NCI-H226 (cell line): ENCODE results near the gene EXOSC10.
A peak's percentile ranks its signal among the peaks of the same experiment; 100 is the strongest.

Source experiments
- DNase-seq: peaks from one replicate; pipeline ENCODE4 v3.0.0-alpha.2; 2015

The EXOSC10 gene

DNA sequence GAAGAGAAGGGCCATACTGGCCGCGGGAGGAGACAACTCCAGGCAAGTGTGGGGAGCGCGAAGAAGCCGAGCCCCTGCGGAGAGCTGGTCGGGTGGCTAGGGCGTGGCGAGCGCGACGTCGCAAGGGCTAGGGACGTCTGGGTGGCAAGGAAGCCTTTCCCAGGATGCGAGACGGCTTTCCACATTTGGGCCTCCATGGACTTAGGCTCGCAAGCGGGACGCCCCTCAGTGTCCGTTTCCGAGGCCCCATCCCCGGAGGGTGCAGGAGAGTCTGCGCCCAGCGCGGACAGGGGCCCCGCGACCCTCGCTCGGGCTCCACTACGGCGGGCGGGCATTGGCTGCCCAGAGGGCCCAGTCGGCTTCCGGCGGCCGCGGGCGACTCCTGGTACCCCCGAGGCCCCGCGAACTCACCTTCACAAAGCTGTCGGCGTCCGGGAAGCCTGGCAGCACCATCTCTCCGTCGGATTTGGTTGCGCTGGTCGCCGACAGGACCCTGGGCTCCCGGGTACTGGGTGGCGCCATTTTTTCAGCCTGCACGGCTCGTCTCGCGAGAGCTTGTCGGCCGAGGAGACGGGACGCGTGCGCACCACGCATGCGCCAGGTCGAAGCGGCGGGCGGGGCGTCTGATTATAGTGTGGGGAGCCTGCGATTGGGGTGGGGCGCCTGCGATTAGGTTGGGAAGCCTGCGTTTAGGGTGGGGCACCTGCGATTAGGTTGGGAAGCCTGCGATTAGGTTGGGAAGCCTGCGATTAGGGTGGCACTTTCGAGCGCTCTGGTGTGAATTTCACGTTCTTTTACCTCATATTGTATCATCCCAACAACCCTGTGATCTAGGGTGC, at the start of gene EXOSC10:
Gene EXOSC10, minus strand, starts transcription at position 560 of the 839 bp plus-strand sequence. Its CDS starts 38 bp downstream, at position 522.
- peak; percentile 86 for DNase-seq

DNA sequence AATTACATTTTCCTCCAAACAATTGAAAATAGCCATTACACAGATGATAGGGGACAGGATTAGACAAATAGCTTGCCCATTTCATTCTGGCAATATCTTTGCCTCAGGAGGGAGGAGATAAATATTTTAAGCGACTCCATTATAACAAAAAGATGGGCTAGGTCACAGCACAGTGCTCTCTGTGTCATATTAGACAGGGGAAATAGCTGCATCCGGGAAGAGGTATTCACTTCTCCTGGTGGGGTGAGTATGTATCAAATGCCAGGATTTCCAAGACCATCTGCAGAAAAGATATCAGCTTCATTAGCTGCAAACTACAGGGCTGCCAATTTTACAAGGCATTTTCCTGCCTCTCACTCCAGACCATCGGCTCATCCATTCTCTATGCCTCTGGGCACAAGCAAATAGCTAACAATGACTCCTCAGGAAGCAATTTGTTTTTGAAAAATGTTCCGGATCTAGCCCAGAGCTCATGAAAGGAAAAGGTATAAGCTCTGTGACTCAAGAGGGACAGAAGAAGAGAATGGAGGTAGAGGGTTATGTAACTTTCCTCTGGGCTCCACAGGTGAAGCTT, 47.6 kb upstream of the EXOSC10 start:
- DNase-seq = no peak

DNA sequence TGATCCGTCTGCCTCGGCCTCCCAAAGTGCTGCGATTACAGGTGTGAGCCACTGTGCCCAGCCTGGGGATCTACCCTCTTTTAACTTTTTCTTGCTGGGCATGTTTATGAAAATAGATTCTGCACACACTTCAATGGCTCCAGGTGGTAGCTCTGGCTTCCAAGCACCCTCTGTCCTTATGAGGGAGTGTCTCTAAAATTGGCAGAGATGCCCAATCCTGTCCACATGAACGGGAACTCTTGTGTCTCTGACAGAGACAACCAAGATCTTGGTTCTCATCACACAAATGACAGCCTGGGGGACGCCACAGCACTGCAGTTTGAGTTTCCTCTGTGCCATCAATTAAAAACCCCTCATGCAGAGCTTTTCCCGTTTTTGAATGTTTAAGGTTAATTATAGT, 46.1 kb upstream of the EXOSC10 start:
- no peak for DNase-seq

DNA sequence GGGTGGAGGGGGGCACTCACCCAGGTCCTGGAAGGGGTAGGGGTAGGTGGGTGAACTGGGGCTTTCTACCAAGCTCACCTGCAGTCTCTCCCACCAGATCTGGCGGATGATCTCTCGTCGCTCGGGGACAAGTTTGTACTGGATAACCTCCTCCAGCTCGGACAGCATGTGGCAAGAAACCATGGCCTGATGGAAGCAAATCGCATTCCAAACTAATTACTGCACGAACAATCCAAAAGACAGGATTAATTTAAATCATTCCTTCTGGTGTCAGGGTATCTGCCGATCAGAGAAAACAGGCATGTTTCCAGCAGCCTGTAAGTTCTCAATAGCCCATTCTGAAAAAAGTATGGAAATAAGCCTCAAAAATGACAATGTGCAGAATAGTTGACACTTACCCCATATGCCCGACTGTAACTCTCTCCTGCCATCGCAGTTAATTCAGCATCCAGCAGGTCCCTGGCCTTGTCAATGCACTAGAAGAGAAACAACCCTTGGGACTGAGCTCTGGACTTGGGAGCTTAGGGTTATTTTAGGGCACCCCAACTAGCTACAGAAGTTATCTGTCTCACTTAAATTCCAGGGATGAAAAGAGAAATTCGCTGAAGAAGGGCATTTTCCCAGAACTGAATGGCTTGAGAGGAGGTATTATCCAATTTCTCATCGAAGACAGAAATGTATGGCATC, 45.0 kb upstream of the EXOSC10 start:
- DNase-seq = no peak

- no peak for DNase-seq
These were observed 44.2 kb upstream of the EXOSC10 start for GRCh38 chr1:11143907-11144306.

GRCh38 chr1:11143401-11143800, 43.7 kb upstream of the EXOSC10 start:
- no peak for DNase-seq

DNA sequence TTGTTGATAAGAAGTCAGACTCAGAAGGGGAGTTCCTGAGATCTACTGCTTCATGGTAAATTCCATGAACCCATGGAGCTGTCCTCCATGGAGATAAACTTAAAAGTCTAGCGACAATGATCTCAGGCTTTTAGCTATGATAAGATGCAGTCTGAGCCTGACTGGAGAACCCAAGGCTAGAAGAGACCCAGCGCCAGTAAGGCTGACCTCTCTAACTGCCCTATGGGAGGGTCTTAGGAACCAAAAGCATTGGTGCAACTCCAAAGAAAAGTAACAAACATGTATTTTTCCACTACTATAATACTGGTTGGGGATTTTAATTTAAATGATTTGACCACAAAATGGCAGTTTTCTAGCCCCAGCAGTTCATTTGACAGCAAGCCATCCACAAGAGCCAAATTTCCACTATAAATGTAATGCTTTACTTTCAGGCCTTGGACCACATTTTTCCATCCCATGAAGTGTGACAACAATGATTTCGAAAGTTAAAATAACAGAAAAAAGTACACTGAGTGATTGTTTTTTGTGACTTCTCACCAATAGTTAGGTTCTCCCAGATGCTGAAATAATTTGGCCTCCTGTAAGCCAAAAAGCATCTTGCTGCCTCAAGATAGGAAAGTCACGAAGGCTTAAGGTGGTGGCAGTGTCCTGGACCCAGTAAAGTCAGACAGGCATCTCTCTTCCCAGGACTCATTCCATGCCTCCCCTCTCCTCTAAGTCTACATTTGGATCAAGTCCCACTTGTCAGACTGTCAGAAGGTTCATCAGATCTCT, 43.1 kb upstream of the EXOSC10 start:
- no peak for DNase-seq

DNA sequence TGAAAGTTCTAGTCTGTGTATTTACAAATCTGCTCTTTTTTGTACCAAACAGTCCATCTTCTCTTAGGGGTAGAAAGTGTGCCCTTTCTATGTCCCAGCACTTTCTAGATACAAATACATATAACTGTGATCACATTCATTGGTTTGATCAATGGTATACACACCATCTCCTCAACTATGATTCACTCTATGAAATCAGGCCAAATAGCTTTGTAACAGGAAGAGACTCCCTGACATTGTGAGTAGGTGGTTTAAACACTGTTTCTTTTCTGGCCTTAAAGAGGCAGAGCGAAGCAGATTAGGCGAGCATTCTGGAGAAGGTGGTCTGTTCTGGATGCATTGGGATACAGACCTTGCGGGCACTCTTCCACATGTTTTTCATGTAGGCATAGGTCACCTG, 39.3 kb upstream of the EXOSC10 start:
- DNase-seq = no peak

DNA sequence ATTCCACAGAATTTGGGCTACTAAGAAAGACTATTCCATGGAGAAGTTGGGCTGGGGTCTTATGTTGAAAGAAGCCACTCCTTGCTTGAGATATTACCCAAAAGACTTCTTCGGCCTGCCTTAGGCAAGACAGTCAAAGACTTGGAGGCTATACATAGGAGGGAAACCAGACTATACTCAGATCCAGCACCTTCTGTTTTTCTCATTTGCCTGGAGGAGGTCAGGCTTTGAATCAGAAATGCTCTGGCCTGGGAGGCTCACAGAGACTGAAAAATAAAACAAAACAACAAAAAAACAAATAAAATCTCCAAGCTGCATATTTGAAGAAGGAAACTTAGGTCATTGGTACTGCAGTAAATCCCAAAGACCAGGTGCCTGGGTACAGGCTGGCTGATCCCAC, 38.4 kb upstream of the EXOSC10 start:
- DNase-seq = no peak

DNA sequence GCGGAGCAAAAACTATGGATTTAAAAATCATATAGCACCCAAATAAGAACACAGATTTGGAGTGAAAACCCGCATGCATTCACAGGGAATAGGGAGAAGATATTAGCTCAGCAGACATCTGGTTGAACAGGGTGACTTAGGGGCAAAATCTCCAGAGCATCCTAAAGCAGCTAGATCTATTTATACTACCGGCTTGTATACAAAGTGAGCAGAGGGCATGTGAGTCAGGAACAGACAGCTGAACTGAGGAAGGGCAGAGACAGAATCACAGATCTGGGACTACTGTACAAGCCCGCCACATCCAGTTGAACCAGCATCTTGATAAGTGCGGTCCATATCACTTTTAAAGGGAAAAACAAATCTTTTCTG, 35.2 kb upstream of the EXOSC10 start:
- DNase-seq = no peak

- DNase-seq = no peak
These were observed 34.7 kb upstream of the EXOSC10 start for GRCh38 chr1:11134251-11134897.

GRCh38 chr1:11132563-11133293, 33.1 kb upstream of the EXOSC10 start:
- no peak for DNase-seq

- no peak for DNase-seq
These were observed 32.1 kb upstream of the EXOSC10 start for GRCh38 chr1:11131816-11132215.

DNA sequence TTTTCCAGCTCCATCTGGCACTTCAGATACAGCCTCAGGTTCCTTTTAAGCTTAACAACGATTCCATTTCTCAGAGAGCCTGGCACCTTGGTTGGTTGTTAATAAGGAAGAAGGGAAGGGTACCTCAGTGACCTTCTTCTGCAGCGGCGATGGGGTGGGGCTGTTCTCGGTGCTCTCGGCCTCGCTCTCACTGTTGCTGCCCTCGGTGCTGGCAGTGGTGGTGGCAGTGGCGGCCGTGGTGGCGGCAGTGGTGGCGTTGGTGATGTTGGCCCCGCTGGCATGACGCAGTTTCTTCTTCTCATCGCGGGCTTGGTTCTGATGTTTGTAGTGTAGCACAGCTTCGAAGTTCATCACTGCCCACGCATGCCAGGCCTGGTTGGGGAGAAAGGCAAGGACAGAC, 30.7 kb upstream of the EXOSC10 start:
- no peak for DNase-seq

- no peak for DNase-seq
These were observed 30.2 kb upstream of the EXOSC10 start for GRCh38 chr1:11129649-11130390.

- no peak for DNase-seq
These were observed 26.9 kb upstream of the EXOSC10 start for GRCh38 chr1:11126569-11126968.

GRCh38 chr1:11125931-11126330, 26.3 kb upstream of the EXOSC10 start:
- DNase-seq = no peak

DNA sequence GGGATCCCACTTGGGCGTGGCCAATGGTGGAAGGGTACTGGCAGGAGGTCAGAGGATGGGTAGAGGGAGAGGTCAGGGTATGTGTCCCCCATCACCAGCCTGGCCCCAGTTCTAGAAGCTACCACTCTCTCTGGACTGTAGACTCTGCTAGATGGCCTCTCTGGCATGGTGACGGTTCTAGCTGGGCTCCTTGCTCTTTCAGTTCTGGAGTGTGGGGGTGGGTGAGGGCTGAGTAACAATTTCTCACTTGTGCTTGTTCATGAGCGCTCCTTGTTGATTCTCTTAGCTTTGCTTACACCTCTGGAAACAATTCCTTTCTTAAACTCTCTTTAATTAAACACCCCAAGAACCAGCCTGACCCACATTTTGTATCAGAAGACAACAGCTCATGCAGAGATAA, 25.3 kb upstream of the EXOSC10 start:
- no peak for DNase-seq

GRCh38 chr1:11116318-11116717, 16.6 kb upstream of the EXOSC10 start:
- no peak for DNase-seq

- DNase-seq = no peak
These were observed 15.3 kb upstream of the EXOSC10 start for GRCh38 chr1:11114966-11115365.

- DNase-seq = no peak
These were observed 9.5 kb upstream of the EXOSC10 start for GRCh38 chr1:11109047-11109760.
